GM19328 (cell line): Measurements from ENCODE around the gene RASA3.
"Not testable (repeated sequence)": the region's sequence is repeated elsewhere in the genome, so short reads cannot be mapped to it uniquely, and the experiment has no call there.

Source experiments
- ATAC-seq: cut with Tn5 transposase; IDR thresholded peaks from one replicate; pipeline ENCODE4 v1.9.1; 2021; ENCODE audit warnings: mild to moderate bottlenecking, moderate library complexity; ENCODE audit not compliant: unreplicated experiment

Gene RASA3

GRCh38 chr13:114115796-114116195, 16.6 kb downstream of the RASA3 start:
- ATAC-seq: no peak

GRCh38 chr13:114115191-114115671, 17.2 kb downstream of the RASA3 start:
- no peak for ATAC-seq

- not testable (repeated sequence) for ATAC-seq
Observed at GRCh38 chr13:114114666-114115065, 17.8 kb downstream of the RASA3 start.

- no peak for ATAC-seq
Observed at GRCh38 chr13:114114006-114114640, 18.3 kb downstream of the RASA3 start.

DNA sequence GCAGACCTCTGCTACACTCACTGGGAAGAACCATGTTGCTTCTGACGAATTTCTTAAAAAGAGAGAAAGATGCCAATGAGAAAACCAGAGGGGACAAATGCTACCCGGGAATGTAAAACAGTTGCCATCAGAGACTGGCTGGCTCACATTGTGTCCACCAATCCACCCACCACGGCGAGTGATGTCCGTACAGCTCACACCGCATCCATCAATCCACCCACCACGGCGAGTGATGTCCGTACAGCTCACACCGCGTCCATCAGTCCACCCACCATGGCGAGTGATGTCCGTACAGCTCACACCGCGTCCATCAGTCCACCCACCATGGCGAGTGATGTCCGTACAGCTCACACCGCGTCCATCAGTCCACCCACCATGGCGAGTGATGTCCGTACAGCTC, 19.0 kb downstream of the RASA3 start:
- ATAC-seq: not testable (repeated sequence)

GRCh38 chr13:114112826-114113322, 19.5 kb downstream of the RASA3 start:
- no peak for ATAC-seq

DNA sequence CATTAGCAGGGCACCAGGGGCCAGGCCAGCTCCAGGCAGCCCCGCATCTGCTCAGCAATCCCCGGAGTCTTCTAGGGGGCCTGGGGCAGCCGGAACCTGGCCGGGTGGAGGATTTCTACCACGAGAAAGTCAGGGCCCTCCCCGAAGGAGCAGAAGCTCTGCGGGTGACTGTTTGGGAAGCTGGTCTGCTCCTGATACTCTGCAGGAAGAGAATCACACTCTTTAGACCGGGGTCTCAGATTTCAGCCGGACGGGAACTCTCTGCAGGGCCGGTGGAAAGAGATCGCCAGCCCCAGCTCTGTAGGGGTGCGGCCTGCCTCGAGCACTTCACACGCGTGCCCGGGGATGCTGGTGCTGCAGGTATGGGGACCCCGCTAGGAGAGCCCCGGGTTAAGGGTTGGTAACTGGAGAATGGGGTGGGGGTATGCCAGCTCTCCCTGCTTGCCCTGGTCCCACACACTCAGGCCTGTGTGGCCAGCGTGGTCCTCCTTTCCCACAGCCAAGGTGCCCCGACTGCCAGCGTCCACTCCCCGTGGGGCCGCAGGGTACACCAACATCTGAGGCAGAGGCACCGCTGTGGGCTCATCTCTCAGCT, 20.1 kb downstream of the RASA3 start:
- ATAC-seq: no peak

- ATAC-seq: no peak
Observed at GRCh38 chr13:114111577-114111976, 20.8 kb downstream of the RASA3 start.

- not testable (repeated sequence) for ATAC-seq
Observed at GRCh38 chr13:114110830-114111189, 21.6 kb downstream of the RASA3 start.

GRCh38 chr13:114110091-114110829, 22.2 kb downstream of the RASA3 start:
- ATAC-seq: no peak

- no peak for ATAC-seq
Observed at GRCh38 chr13:114109641-114110041, 22.8 kb downstream of the RASA3 start.

DNA sequence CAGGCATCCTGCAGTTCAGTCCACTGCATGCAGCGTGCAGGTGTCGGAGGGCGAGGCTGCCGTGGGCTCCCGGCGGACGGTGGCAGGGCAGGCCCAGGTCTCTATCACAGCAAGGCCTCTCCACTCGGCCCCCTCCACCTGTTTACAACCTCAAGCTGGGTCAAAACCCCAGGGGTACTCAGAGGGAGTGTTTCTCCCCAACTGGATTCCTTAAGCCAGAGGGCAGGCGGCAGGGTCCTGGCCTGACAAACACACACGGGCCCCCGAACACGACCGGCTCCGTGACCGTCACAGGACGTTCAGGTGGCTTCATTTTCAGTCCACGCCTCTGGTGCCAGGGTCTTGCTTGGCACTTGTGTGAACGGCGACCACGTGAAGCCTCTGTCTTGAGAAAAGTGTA, 23.5 kb downstream of the RASA3 start:
- no peak for ATAC-seq

GRCh38 chr13:114108141-114108761, 24.2 kb downstream of the RASA3 start:
- no peak for ATAC-seq

GRCh38 chr13:114107686-114108081, 24.7 kb downstream of the RASA3 start:
- no peak for ATAC-seq

GRCh38 chr13:114106991-114107685, 25.3 kb downstream of the RASA3 start:
- ATAC-seq: no peak

DNA sequence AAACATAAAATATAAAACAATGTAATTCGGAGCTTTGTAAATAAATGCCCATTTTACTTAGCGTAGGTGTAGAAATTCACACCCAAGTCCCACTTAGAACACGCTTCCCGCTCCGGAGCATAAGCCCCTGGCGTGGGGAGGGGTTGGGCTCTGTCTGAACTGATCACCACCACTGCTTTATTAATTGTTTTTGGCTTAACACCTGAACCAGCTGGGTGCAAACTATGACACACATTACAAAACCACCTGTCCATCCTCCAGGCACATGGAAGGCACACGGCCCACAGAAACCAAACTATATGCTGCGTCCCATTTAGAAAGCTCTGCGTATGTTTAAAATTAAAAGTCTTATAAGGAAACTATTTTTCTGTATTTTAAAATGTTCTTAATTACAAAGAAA, 25.9 kb downstream of the RASA3 start:
- no peak for ATAC-seq

DNA sequence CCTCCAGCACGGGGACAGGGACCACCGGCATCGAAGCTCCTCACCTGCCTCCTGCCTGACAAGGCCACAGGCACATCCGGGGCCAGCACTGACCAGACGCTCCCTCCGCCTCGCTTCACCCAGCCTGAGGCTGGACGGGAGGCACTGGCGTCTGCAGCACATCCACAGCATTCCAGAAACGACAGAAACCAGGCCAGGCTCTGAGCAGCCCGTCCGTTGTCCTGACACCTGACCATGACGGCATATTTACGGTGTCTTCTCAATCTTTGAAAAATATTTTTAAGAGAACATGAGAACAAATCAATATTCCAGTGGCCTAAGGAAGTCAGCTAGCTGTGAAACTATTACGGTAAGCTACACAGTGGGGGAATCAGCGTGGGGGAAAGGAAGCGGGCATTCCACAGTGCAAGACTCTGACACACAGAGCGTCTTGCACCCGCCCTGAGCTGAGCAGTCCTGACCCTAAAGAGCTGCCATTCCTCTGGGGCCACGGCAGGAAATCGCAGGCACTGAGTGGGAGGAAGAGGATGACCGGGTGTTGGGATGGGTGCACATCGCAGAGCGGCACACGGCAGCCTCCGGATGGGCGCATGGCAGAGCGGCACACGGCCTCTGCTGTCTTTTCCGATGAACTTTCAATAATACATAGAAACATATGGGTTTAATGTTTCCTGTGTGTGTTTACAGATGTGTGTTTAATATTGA, 26.8 kb downstream of the RASA3 start:
- ATAC-seq: no peak

DNA sequence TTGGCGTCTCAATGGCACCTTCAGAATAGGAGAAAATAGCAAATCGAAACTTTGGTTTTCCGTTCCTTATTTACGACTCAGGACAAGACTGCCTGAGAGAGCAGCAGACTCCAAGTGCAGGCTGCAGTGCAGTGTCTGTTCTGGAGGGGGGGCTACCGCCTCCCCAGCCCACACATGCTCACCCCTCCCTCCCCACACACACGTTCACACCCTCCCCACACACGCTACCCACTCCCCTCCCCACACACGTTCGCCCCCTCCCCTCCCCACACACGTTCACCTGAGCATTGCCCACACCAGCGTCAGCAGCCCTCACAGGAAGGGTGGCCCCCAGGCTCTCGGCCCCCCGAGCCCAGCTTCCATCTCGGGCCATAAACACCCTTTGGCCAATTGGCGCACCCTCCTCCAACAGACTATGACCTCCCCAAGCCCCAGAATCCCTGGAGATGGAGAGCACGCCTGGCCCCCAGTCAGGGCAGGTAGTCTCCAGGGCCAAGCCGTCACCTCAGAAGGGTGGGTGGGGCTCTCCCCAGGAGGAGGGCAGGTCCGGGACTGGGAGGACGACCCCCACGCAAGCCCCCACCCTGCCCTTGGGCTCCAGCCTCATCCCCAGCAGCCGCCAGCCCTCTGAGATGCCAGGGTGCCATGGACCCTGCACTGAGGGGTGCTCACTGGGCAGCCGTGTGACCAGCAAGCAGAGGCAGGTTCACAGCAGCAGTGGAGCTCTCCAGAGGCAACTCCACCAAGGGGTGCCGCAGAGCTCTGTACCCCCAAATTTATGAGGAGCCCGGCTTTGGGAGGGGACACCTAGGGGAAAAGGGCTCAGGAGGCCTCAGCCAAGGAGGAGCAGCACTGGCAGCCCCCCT, 27.5 kb downstream of the RASA3 start:
- no peak for ATAC-seq
